Breast epithelium (tissue), 4 donors: ENCODE measurements around the gene CRELD2. TPM values are rescaled to one million over a fixed set of nuclear protein-coding genes. Genes with fewer than 3 reads are reported as not detected.

Experiments used
- DNase-seq, 2 donors: peaks; one replicate each; pipeline ENCODE4 v3.0.0-alpha.2; 2019; ENCODE audit warnings: low spot score in 2 of 2
- H3K27ac ChIP-seq, 2 donors: fragments of 200-600 bp; sonication (generic) in 1 of 2; one replicate each; pipeline ENCODE4 v1.5.1; 2016 to 2019; ENCODE audit warnings: mild to moderate bottlenecking in 1 of 2
- H3K27me3 ChIP-seq, 2 donors: fragments of 200-600 bp; sonication (generic) in 1 of 2; one replicate each; pipeline versions ENCODE4 v1.5.1 to v1.6.0; 2017 to 2019; ENCODE audit warnings: control low read depth in 1 of 2, mild to moderate bottlenecking in 1 of 2
- H3K36me3 ChIP-seq: fragments of 200-600 bp; one replicate; pipeline ENCODE4 v1.5.1; 2019
- H3K4me1 ChIP-seq, 2 donors: fragments of 200-600 bp; sonication (generic); one replicate each; pipeline ENCODE4 v1.5.1; 2016 to 2019; ENCODE audit warnings: control low read depth in 1 of 2
- H3K4me3 ChIP-seq, 3 donors: fragments of 200-600 bp; sonication (generic); 1 replicate in 2 of 3; 2 replicates in 1 of 3; pipeline ENCODE4 v1.5.1; 2016 to 2019; ENCODE audit warnings: mild to moderate bottlenecking in 3 of 3, moderate library complexity in 2 of 3
- H3K9me3 ChIP-seq, 2 donors: fragments of 200-600 bp; sonication (generic) in 1 of 2; one replicate each; pipeline ENCODE4 v1.5.1; 2016 to 2019; ENCODE audit warnings: control low read depth in 1 of 2
- CTCF ChIP-seq, 3 donors: fragments of 450-650 bp; IDR thresholded peaks; one replicate each; pipeline ENCODE4 v1.5.1; 2016 to 2017; ENCODE audit warnings: antibody characterized with exemption in 3 of 3, mild to moderate bottlenecking in 3 of 3, moderate library complexity in 3 of 3
- POLR2A ChIP-seq: fragments of 450-650 bp; IDR thresholded peaks from one replicate; pipeline ENCODE4 v1.6.1; 2016; ENCODE audit warnings: antibody characterized with exemption, mild to moderate bottlenecking, moderate library complexity
- POLR2AphosphoS5 ChIP-seq, 3 donors: sonication (generic); formaldehyde crosslinking; IDR thresholded peaks; one replicate each; pipeline ENCODE4 v1.6.1; 2017; ENCODE audit warnings: antibody characterized with exemption in 3 of 3
- intact Hi-C: fragments of 100-400 bp; cut with DNase I; formaldehyde crosslinking; loops from one replicate; pipeline ENCODE4 v1.15.1; 2023; ENCODE audit warnings: low total_unique reads
- total RNA-seq, 3 donors: library from RNA; depleted of rRNA; stranded (reverse); fragments of >200 nt; gene quantifications; one replicate each; pipeline ENCODE4 v1.1.0, GENCODE V29; 2016

Gene CRELD2
- total RNA-seq, 3 donors from 2014 or later = 20.6 to 59.3 (median 39.5) TPM

- DNase-seq = no peak
- Histone ChIP-seq H3K9me3 (no peaks in the 10 kb centered on the region), H3K4me3 (no peak overlapping the region), H3K4me1 (no peaks in the 10 kb centered on the region), H3K27me3 (no peaks in the 10 kb centered on the region), H3K27ac (no peak overlapping the region), H3K36me3 (no peaks in the 10 kb centered on the region)
- no peak for TF ChIP-seq POLR2A
- TF ChIP-seq POLR2AphosphoS5 (IDR thresholded peaks at IDR 0.05) = no peak
- no peak for TF ChIP-seq CTCF (IDR thresholded peaks at IDR 0.05)
- intact Hi-C loops = no loop called here
Measured at GRCh38 chr22:49896201-49896600, 22.2 kb upstream of the CRELD2 start.

- H3K4me1 ChIP-seq = no peaks in the 10 kb centered on the region
- TF ChIP-seq POLR2A (no peak), POLR2AphosphoS5 (IDR thresholded peaks at IDR 0.05) (no peak), CTCF (IDR thresholded peaks at IDR 0.05) (no peak)
- no peaks in the 10 kb centered on the region for H3K9me3 ChIP-seq
- no peak overlapping the region for H3K27ac ChIP-seq
- no peak for DNase-seq
- H3K4me3 ChIP-seq = no peak overlapping the region
- intact Hi-C loops = no loop called here
- no peaks in the 10 kb centered on the region for H3K36me3 ChIP-seq
- no peaks in the 10 kb centered on the region for H3K27me3 ChIP-seq
Measured at GRCh38 chr22:49897015-49897684, 21.3 kb upstream of the CRELD2 start.

- no peak for TF ChIP-seq POLR2A
- no peak for TF ChIP-seq CTCF (IDR thresholded peaks at IDR 0.05)
- TF ChIP-seq POLR2AphosphoS5 (IDR thresholded peaks at IDR 0.05) = no peak
- H3K27ac ChIP-seq = no peak overlapping the region
- peaks cover 4% of the 10 kb centered on the region for H3K36me3 ChIP-seq
- H3K9me3 ChIP-seq = no peaks in the 10 kb centered on the region
- H3K4me1 ChIP-seq = no peaks in the 10 kb centered on the region
- no peak for DNase-seq
- intact Hi-C loops = no loop called here
- H3K4me3 ChIP-seq = no peak overlapping the region
- H3K27me3 ChIP-seq = no peaks in the 10 kb centered on the region
Measured at GRCh38 chr22:49899530-49899929, 18.9 kb upstream of the CRELD2 start.

GRCh38 chr22:49900441-49901230, 17.8 kb upstream of the CRELD2 start:
- Histone ChIP-seq H3K27ac (no peak overlapping the region), H3K9me3 (no peaks in the 10 kb centered on the region), H3K36me3 (peaks cover 4% of the 10 kb centered on the region), H3K4me3 (no peak overlapping the region), H3K27me3 (no peaks in the 10 kb centered on the region), H3K4me1 (no peaks in the 10 kb centered on the region)
- no peak for DNase-seq
- TF ChIP-seq POLR2A = no peak
- no peak for TF ChIP-seq POLR2AphosphoS5 (IDR thresholded peaks at IDR 0.05)
- TF ChIP-seq CTCF (IDR thresholded peaks at IDR 0.05) = no peak
- intact Hi-C loops = no loop called here

GRCh38 chr22:49901457-49901856, 17.0 kb upstream of the CRELD2 start:
- Histone ChIP-seq H3K36me3 (peaks cover 4% of the 10 kb centered on the region), H3K27ac (no peak overlapping the region), H3K4me1 (no peaks in the 10 kb centered on the region), H3K4me3 (no peak overlapping the region), H3K9me3 (no peaks in the 10 kb centered on the region), H3K27me3 (no peaks in the 10 kb centered on the region)
- intact Hi-C loops = no loop called here
- TF ChIP-seq POLR2A = no peak
- no peak for TF ChIP-seq POLR2AphosphoS5 (IDR thresholded peaks at IDR 0.05)
- no peak for TF ChIP-seq CTCF (IDR thresholded peaks at IDR 0.05)
- no peak for DNase-seq
